ENCODE measurements around the gene IFNE.

GRCh38 chr9:21504113-21504512 is 22.0 kb upstream of the IFNE start:
- TF ChIP-seq POLR2A (IDR thresholded peaks at IDR 0.05) (no peak), CTCF (IDR thresholded peaks at IDR 0.05) (no peak)
